Stimulated activated CD4-positive, alpha-beta T cell treated with anti-CD3 and anti-CD28 coated beads, Interleukin-4, amount 100 ng/mL, for 48 hours (primary cell): ENCODE results near the gene TTLL11.
"Not testable (repeated sequence)": the region's sequence is repeated elsewhere in the genome, so short reads cannot be mapped to it uniquely, and the experiment has no call there.

Experiments used
- DNase-seq, 2 donors: peaks; one replicate each; pipeline ENCODE4 v3.0.0-alpha.2; 2020; ENCODE audit warnings: low read depth in 2 of 2

TTLL11 gene

GRCh38 chr9:122085260-122085659, 7.8 kb downstream of the TTLL11 start:
- no peak for DNase-seq

GRCh38 chr9:122084026-122084675, 9.0 kb downstream of the TTLL11 start:
- DNase-seq, result no peak

GRCh38 chr9:122080986-122081385, 12.1 kb downstream of the TTLL11 start:
- DNase-seq, result no peak

- no peak for DNase-seq
Measured at GRCh38 chr9:122078557-122078956, 14.6 kb downstream of the TTLL11 start.

- DNase-seq, result no peak
Measured at GRCh38 chr9:122076773-122077172, 16.3 kb downstream of the TTLL11 start.

- DNase-seq, result no peak
Measured at GRCh38 chr9:122076117-122076516, 17.0 kb downstream of the TTLL11 start.

- DNase-seq, result no peak
Measured at GRCh38 chr9:122075135-122076030, 17.7 kb downstream of the TTLL11 start.

- DNase-seq, result no peak
Measured at GRCh38 chr9:122071715-122072114, 21.4 kb downstream of the TTLL11 start.

- DNase-seq, result no peak
Measured at GRCh38 chr9:122070728-122071515, 22.2 kb downstream of the TTLL11 start.

GRCh38 chr9:122066680-122067079, 26.4 kb downstream of the TTLL11 start:
- not testable (repeated sequence) for DNase-seq

GRCh38 chr9:122065923-122066629, 27.0 kb downstream of the TTLL11 start:
- no peak for DNase-seq

- DNase-seq, result no peak
Measured at GRCh38 chr9:122060481-122060880, 32.6 kb downstream of the TTLL11 start.

- no peak for DNase-seq
Measured at GRCh38 chr9:122059955-122060324, 33.2 kb downstream of the TTLL11 start.

- DNase-seq, result no peak
Measured at GRCh38 chr9:122059214-122059954, 33.7 kb downstream of the TTLL11 start.

- no peak for DNase-seq
Measured at GRCh38 chr9:122058709-122059108, 34.4 kb downstream of the TTLL11 start.

- no peak for DNase-seq
Measured at GRCh38 chr9:122058051-122058450, 35.1 kb downstream of the TTLL11 start.

GRCh38 chr9:122057211-122057610, 35.9 kb downstream of the TTLL11 start:
- DNase-seq, result no peak

GRCh38 chr9:122056484-122056883, 36.6 kb downstream of the TTLL11 start:
- DNase-seq, result no peak

GRCh38 chr9:122055701-122056100, 37.4 kb downstream of the TTLL11 start:
- no peak for DNase-seq

GRCh38 chr9:122053567-122054350, 39.3 kb downstream of the TTLL11 start:
- no peak for DNase-seq
